LNCaP clone FGC (cell line): ENCODE results near the gene FRS3.

ENCODE experiments used
- DNase-seq: peaks from one replicate; pipeline ENCODE4 v3.0.0-alpha.2; 2011; ENCODE audit warnings: low read depth
- H3K4me3 ChIP-seq: 2 replicates; pipeline ENCODE4 v1.5.1; 2011; ENCODE audit warnings: mild to moderate bottlenecking, low read depth, low read length, control low read depth
- CTCF ChIP-seq: IDR thresholded peaks from 2 replicates; pipeline ENCODE4 v1.5.1; 2012; ENCODE audit warnings: mild to moderate bottlenecking; ENCODE audit not compliant: control insufficient read depth, insufficient read depth; ENCODE audit errors: extremely low read depth

FRS3 gene

GRCh38 chr6:41734666-41735426, 44.9 kb downstream of the FRS3 start:
- no peak for DNase-seq
- H3K4me3 ChIP-seq, result peak overlapping the region; percentile 61
- no peak for TF ChIP-seq CTCF

- H3K4me3 ChIP-seq, result peak overlapping the region; percentile 61
- TF ChIP-seq CTCF, result no peak
- no peak for DNase-seq
Measured at GRCh38 chr6:41733707-41734665, 45.7 kb downstream of the FRS3 start.

- TF ChIP-seq CTCF, result no peak
- H3K4me3 ChIP-seq, result no peak overlapping the region; the same call in 1 of the 2 replicates
Measured at GRCh38 chr6:41733360-41733706, 46.4 kb downstream of the FRS3 start.

GRCh38 chr6:41732591-41733359, 46.9 kb downstream of the FRS3 start:
- TF ChIP-seq CTCF, result no peak
- DNase-seq, result no peak
- H3K4me3 ChIP-seq, result no peak overlapping the region

More at GRCh38 chr6:41733360-41733706, 46.4 kb downstream of the FRS3 start:
- no peak for DNase-seq

- H3K4me3 ChIP-seq, result no peak overlapping the region
- DNase-seq, result no peak
- TF ChIP-seq CTCF, result no peak
Measured at GRCh38 chr6:41732149-41732548, 47.6 kb downstream of the FRS3 start.

GRCh38 chr6:41731561-41732086, 48.1 kb downstream of the FRS3 start:
- no peak overlapping the region for H3K4me3 ChIP-seq
- no peak for DNase-seq
- TF ChIP-seq CTCF, result no peak
